Ascending aorta (tissue), 2 donors: Measurements from ENCODE around the gene GPR52. TPM values are rescaled to one million over a fixed set of nuclear protein-coding genes. Genes with fewer than 3 reads are reported as not detected.

Experiments used
- DNase-seq, 2 donors: peaks; one replicate each; pipeline ENCODE4 v3.0.0-alpha.2; 2019; ENCODE audit warnings: low spot score in 2 of 2
- H3K27ac ChIP-seq, 2 donors: fragments of 200-600 bp; sonication (generic); one replicate each; pipeline ENCODE4 v1.5.1; 2016 to 2017; ENCODE audit warnings: mild to moderate bottlenecking in 1 of 2
- H3K27me3 ChIP-seq: fragments of 200-600 bp; sonication (generic); one replicate; pipeline ENCODE4 v1.5.1; 2017
- H3K36me3 ChIP-seq, 2 donors: fragments of 200-600 bp; sonication (generic); one replicate each; pipeline ENCODE4 v1.5.1; 2016
- H3K4me1 ChIP-seq, 2 donors: fragments of 200-600 bp; sonication (generic); one replicate each; pipeline ENCODE4 v1.5.1; 2016 to 2017; ENCODE audit warnings: mild to moderate bottlenecking in 1 of 2
- H3K4me3 ChIP-seq, 2 donors: fragments of 200-600 bp; sonication (generic); one replicate each; pipeline ENCODE4 v1.5.1; 2016 to 2017; ENCODE audit warnings: mild to moderate bottlenecking in 1 of 2
- H3K9me3 ChIP-seq, 2 donors: fragments of 200-600 bp; sonication (generic); one replicate each; pipeline ENCODE4 v1.5.1; 2016
- intact Hi-C: fragments of 100-400 bp; cut with DNase I; formaldehyde crosslinking; loops from one replicate; pipeline ENCODE4 v1.15.1; 2023
- total RNA-seq: library from RNA; depleted of rRNA; stranded (reverse); fragments of >200 nt; gene quantifications from one replicate; pipeline ENCODE4 v1.1.0, GENCODE V29; 2016
- TF ChIP-seq, protein P1 (sequence below), 3 experiments: fragments of 200-600 bp in 2 of 3; fragments of 450-650 bp in 1 of 3; sonication (generic) in 2 of 3; IDR thresholded peaks; one replicate each; pipeline ENCODE4 v1.5.1; 2016 to 2019; ENCODE audit warnings: antibody characterized with exemption in 3 of 3, mild to moderate bottlenecking in 1 of 3, moderate library complexity in 1 of 3

GPR52 gene
- total RNA-seq, 1 donor from 2014 or later = 0.75 TPM

DNA sequence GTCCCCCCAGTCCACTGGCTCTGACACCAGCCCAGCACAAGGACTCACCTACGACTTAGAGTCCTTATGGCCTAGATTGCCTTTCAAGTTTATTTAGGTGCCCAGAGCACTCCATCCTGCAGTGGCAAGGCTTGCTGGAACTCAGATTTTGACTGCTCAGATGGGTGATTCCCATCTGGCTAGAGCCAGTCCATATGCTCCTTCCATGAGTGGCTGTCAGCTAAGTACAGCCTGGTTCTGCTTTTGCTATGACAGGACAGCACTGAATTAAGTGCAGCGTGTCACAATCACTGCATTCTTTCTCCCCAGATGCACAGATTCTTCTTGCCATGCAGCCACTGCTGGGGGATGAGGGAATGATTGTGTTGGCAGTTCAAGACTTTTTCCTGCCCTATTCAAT is 43.8 kb downstream of the GPR52 start:
- Histone ChIP-seq H3K36me3 (no peaks in the 10 kb centered on the region), H3K4me1 (no peaks in the 10 kb centered on the region), H3K9me3 (no peaks in the 10 kb centered on the region), H3K27me3 (no peaks in the 10 kb centered on the region), H3K27ac (no peak overlapping the region), H3K4me3 (no peak overlapping the region)
- DNase-seq = no peak
- intact Hi-C loops = no loop called here
- TF ChIP-seq, protein P1, sequence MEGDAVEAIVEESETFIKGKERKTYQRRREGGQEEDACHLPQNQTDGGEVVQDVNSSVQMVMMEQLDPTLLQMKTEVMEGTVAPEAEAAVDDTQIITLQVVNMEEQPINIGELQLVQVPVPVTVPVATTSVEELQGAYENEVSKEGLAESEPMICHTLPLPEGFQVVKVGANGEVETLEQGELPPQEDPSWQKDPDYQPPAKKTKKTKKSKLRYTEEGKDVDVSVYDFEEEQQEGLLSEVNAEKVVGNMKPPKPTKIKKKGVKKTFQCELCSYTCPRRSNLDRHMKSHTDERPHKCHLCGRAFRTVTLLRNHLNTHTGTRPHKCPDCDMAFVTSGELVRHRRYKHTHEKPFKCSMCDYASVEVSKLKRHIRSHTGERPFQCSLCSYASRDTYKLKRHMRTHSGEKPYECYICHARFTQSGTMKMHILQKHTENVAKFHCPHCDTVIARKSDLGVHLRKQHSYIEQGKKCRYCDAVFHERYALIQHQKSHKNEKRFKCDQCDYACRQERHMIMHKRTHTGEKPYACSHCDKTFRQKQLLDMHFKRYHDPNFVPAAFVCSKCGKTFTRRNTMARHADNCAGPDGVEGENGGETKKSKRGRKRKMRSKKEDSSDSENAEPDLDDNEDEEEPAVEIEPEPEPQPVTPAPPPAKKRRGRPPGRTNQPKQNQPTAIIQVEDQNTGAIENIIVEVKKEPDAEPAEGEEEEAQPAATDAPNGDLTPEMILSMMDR (IDR thresholded peaks at IDR 0.05) = no peak

- DNase-seq = no peak
- Histone ChIP-seq H3K4me3 (no peak overlapping the region), H3K27me3 (no peaks in the 10 kb centered on the region), H3K9me3 (no peaks in the 10 kb centered on the region), H3K4me1 (no peaks in the 10 kb centered on the region), H3K27ac (no peak overlapping the region), H3K36me3 (no peaks in the 10 kb centered on the region)
- intact Hi-C loops = no loop called here
- TF ChIP-seq, protein P1 (IDR thresholded peaks at IDR 0.05) = no peak
Measured at GRCh38 chr1:174497478-174497877, 49.7 kb downstream of the GPR52 start.
